Measurements from ENCODE around the gene PSG7. TPM values are rescaled to one million over a fixed set of nuclear protein-coding genes. Genes with fewer than 3 reads are reported as not detected.

The PSG7 gene
- total and polyA plus RNA-seq, 2 of the 13 experiments (the other 11 are each of a cell fraction or from before 2014, with no cell fraction given): not detected

GRCh38 chr19:42919757-42920079 is 17.3 kb downstream of the PSG7 start:
- POLR2A ChIA-PET: no interaction called here
- WGBS (ENCODE audit: low lambda C conversion rate): 4% methylated on average over 3 of the region's 3 CpGs
- no peaks in the 10 kb centered on the region for H3K4me1 ChIP-seq (ENCODE audit: insufficient read depth, low read length)
- DNase-seq (ENCODE audit: low spot score) (no peak), ATAC-seq (no peak), FAIRE-seq (no peak)
- CTCF ChIA-PET (ENCODE audit: low intra/inter-chr PET ratio, low total read pairs): no interaction called here
- no peaks in the 10 kb centered on the region for H3K36me3 ChIP-seq (replicated peaks in 1 of 2; ENCODE audit: control insufficient read depth in 1 of 2, insufficient read depth in 2 of 2, low read length in 2 of 2)
- H4K20me1 ChIP-seq (ENCODE audit: insufficient read depth, low read length): no peaks in the 10 kb centered on the region
- H2AFZ ChIP-seq (ENCODE audit: low read length): no peak overlapping the region
- BruUV-seq (replicated peaks): no TSS peak
- H3K27ac ChIP-seq (ENCODE audit: extremely low read length, insufficient read depth, low read length): no peak overlapping the region
- no peaks in the 10 kb centered on the region for H3K79me2 ChIP-seq (ENCODE audit: insufficient read depth, low read length)
- no peaks in the 10 kb centered on the region; a peak in 1 of 5 replicates for H3K27me3 ChIP-seq (ENCODE audit: control insufficient read depth in 1 of 2, insufficient read depth in 2 of 2, low read length in 2 of 2)
- in situ Hi-C loops (cut with HindIII; ENCODE audit: extremely low pct_ligation_motif_present, low pct_unique_long_range_greater_than_20kb): no loop called here
- intact Hi-C loops (cut with micrococcal nuclease; ENCODE audit: unreplicated experiment): no loop called here
- no peaks in the 10 kb centered on the region for H3K9me3 ChIP-seq (ENCODE audit: low read length)
- H3K4me2 ChIP-seq (ENCODE audit: low read depth, low read length): no peak overlapping the region
- no peak for TF ChIP-seq ZNF737 (CRISPR knock-in tag; IDR thresholded peaks at IDR 0.05; ENCODE audit: borderline replicate concordance)
- no peak for TF ChIP-seq XRCC5 (optimal IDR thresholded peaks at IDR 0.05; ENCODE audit: low read length)
- TF ChIP-seq ZNF44 (CRISPR knock-in tag; IDR thresholded peaks at IDR 0.05): no peak
- TF ChIP-seq, protein P1, sequence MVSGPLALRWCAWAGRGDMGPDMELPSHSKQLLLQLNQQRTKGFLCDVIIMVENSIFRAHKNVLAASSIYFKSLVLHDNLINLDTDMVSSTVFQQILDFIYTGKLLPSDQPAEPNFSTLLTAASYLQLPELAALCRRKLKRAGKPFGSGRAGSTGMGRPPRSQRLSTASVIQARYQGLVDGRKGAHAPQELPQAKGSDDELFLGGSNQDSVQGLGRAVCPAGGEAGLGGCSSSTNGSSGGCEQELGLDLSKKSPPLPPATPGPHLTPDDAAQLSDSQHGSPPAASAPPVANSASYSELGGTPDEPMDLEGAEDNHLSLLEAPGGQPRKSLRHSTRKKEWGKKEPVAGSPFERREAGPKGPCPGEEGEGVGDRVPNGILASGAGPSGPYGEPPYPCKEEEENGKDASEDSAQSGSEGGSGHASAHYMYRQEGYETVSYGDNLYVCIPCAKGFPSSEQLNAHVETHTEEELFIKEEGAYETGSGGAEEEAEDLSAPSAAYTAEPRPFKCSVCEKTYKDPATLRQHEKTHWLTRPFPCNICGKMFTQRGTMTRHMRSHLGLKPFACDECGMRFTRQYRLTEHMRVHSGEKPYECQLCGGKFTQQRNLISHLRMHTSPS (CRISPR knock-in tag; IDR thresholded peaks at IDR 0.05; ENCODE audit: low read depth): no peak
- TF ChIP-seq ZNF160 (CRISPR knock-in tag; IDR thresholded peaks at IDR 0.05): no peak
- no peak for TF ChIP-seq SATB2 (CRISPR knock-in tag; IDR thresholded peaks at IDR 0.05)
- no peak for TF ChIP-seq ZNF407 (CRISPR knock-in tag; IDR thresholded peaks at IDR 0.05; ENCODE audit: not compliant biosample characterization)
- no peak for TF ChIP-seq MYNN (CRISPR knock-in tag; IDR thresholded peaks at IDR 0.05; ENCODE audit: low read depth)
- no peak for TF ChIP-seq MXD1 (CRISPR knock-in tag; IDR thresholded peaks at IDR 0.05)
- TF ChIP-seq ZNF672 (CRISPR knock-in tag; IDR thresholded peaks at IDR 0.05): no peak
- no peak for TF ChIP-seq TMF1 (CRISPR knock-in tag; IDR thresholded peaks at IDR 0.05; ENCODE audit: low read depth)
- TF ChIP-seq RARG (CRISPR knock-in tag; IDR thresholded peaks at IDR 0.05; ENCODE audit: low read depth): no peak
- no peak for TF ChIP-seq FOSL1 (CRISPR knock-in tag; IDR thresholded peaks at IDR 0.05; ENCODE audit: borderline replicate concordance)
- TF ChIP-seq ZNF326 (CRISPR knock-in tag; IDR thresholded peaks at IDR 0.05; ENCODE audit: borderline replicate concordance): no peak
- TF ChIP-seq ZNF709 (CRISPR knock-in tag; IDR thresholded peaks at IDR 0.05): no peak
- TF ChIP-seq SMARCC2 (IDR thresholded peaks at IDR 0.05): no peak
- no peak for TF ChIP-seq SKI (IDR thresholded peaks at IDR 0.05; ENCODE audit: partially characterized antibody)
- no peak for TF ChIP-seq NFYC (CRISPR knock-in tag; IDR thresholded peaks at IDR 0.05)
- H3K9ac ChIP-seq (ENCODE audit: insufficient read depth, low read depth, low read length): no peak overlapping the region
- no peak overlapping the region for H3K4me3 ChIP-seq (replicated peaks in 1 of 3; ENCODE audit: insufficient read depth in 1 of 3, low read depth in 2 of 3, low read length in 3 of 3)

All from HepG2 (cell line).